GM18520 (cell line): ENCODE measurements around the gene PHF5A.
A peak's percentile ranks its signal among the peaks of the same experiment; 100 is the strongest.

Experiments used
- ATAC-seq: cut with Tn5 transposase; IDR thresholded peaks from one replicate; pipeline ENCODE4 v1.9.1; 2021; ENCODE audit not compliant: unreplicated experiment

Gene PHF5A

GRCh38 chr22:41468381-41469217, at the start of gene PHF5A, which contains the start of gene ACO2:
Gene PHF5A, minus strand, starts transcription at chr22:41468692. Its CDS starts 39 bp downstream, at chr22:41468653.
Gene ACO2, plus strand, starts transcription at chr22:41469117. Its CDS starts 30 bp downstream, at chr22:41469147.
- peak; percentile 72 for ATAC-seq

- no peak for ATAC-seq
Measured at GRCh38 chr22:41518048-41518347, 49.5 kb upstream of the PHF5A start.

GRCh38 chr22:41517172-41518047, 48.9 kb upstream of the PHF5A start:
- no peak for ATAC-seq

- ATAC-seq: no peak
Measured at GRCh38 chr22:41516462-41516861, 48.0 kb upstream of the PHF5A start.

GRCh38 chr22:41513391-41513790, 44.9 kb upstream of the PHF5A start:
- no peak for ATAC-seq

- no peak for ATAC-seq
Measured at GRCh38 chr22:41512421-41513194, 44.1 kb upstream of the PHF5A start.

GRCh38 chr22:41511521-41511968, 43.1 kb upstream of the PHF5A start:
- ATAC-seq: no peak

- ATAC-seq: no peak
Measured at GRCh38 chr22:41508770-41509170, 40.3 kb upstream of the PHF5A start.

GRCh38 chr22:41507330-41508063, 39.0 kb upstream of the PHF5A start:
- ATAC-seq: no peak

GRCh38 chr22:41505511-41506220, 37.2 kb upstream of the PHF5A start:
- ATAC-seq: no peak

GRCh38 chr22:41504816-41505215, 36.3 kb upstream of the PHF5A start:
- no peak for ATAC-seq

- ATAC-seq: no peak
Measured at GRCh38 chr22:41504397-41504796, 35.9 kb upstream of the PHF5A start.

- no peak for ATAC-seq
Measured at GRCh38 chr22:41501209-41501608, 32.7 kb upstream of the PHF5A start.

GRCh38 chr22:41500303-41500702, 31.8 kb upstream of the PHF5A start:
- ATAC-seq: no peak

- ATAC-seq: no peak
Measured at GRCh38 chr22:41499624-41500280, 31.3 kb upstream of the PHF5A start.

GRCh38 chr22:41498303-41498835, 29.9 kb upstream of the PHF5A start:
- ATAC-seq: no peak

- no peak for ATAC-seq
Measured at GRCh38 chr22:41491374-41492100, 23.0 kb upstream of the PHF5A start.

GRCh38 chr22:41488596-41489385, 20.3 kb upstream of the PHF5A start:
- ATAC-seq: no peak
